KBM-7 (cell line): ENCODE measurements around the gene MRAS.
A peak's percentile ranks its signal among the peaks of the same experiment; 100 is the strongest.

Source experiments
- DNase-seq: peaks from one replicate; pipeline ENCODE4 v3.0.0-alpha.2; 2015
- in situ Hi-C: fragments of 300-500 bp; cut with MboI; formaldehyde crosslinking; loops from 2 replicates; pipeline ENCODE4 v1.14.3; 2020; ENCODE audit warnings: low sequenced_read_pairs, low pct_unique_long_range_greater_than_20kb, mixed read lengths

The MRAS gene

DNA sequence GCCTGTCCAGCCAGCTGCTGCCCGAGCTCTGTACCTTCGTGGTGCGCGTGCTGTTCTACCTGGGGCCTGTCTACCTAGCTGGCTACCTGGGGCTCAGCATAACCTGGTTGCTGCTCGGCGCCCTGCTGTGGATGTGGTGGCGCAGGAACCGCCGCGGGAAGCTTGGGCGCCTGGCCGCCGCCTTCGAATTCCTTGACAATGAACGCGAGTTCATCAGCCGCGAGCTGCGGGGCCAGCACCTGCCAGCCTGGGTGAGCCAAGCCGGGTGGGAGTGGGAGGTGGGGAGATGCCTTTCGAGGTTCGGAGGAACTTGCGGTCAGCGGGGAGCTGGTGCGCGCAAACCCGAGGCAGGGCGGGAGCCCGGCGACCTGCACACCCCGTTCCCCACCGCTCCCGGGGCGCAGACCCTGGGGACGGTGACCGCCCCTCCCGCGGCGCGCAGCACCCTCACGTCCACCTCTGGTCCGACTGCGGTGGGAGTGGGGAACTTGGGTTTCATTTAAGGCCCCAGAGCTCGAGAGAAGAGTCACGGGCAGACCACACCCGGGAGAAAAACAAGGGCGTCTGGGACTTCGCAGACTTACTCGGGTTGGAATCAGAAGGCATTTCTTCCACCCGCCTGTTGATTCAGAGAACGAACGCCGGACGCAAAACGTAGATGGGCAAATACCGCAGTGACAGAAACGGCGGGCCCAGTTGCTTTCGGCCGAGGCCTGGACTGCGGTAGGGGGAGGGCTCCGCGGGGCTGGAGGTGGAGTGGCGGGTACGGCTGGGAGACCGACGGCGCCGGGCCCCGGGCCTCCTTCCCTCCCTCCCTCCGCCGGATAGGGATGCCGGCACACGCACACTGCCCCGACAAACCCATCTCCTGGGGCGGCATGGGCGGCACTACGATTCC is 86.7 kb downstream of the MRAS start:
- no peak for DNase-seq
- in situ Hi-C loops, result no loop called here

DNA sequence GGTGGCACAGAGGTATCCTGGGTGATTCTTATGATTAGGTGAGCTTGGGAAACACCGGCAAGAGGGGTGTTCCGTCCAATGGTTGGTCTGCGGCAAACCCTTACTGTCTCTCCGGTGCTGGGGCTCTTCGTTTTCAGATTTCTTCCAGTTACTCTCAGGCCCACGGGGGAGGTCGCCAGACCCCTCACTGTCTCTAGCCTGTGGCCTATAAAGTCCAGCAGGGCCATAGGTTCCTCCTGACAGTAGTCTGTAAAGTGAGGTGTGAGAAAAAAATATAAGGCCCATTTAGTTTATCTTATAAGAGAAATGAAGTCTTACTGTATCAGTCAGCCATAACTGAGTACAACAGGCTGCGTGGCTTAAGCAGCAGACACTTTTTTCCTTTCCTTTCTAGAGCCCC is 87.5 kb downstream of the MRAS start:
- DNase-seq, result no peak
- in situ Hi-C loops, result no loop called here

DNA sequence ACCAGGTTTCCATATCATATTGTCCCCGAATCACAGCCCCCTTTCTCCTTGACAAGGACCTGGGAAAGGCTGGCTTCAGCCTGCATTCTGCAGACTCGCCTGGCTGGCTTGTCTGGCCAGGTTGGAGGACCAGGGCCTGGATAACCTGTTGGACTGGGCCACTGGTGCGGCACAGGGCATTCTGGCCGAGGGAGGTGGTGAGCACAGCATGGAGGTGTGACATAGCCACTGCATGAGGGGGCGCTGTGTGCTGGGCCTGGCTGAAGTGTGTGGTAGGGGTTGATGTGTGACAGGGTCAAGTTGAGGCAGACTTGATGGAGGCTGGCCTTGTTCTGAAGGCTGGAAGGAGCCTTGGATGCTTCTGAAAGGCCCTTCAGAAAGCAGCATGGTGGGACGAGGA is 88.9 kb downstream of the MRAS start:
- DNase-seq, result no peak
- in situ Hi-C loops, result no loop called here

DNA sequence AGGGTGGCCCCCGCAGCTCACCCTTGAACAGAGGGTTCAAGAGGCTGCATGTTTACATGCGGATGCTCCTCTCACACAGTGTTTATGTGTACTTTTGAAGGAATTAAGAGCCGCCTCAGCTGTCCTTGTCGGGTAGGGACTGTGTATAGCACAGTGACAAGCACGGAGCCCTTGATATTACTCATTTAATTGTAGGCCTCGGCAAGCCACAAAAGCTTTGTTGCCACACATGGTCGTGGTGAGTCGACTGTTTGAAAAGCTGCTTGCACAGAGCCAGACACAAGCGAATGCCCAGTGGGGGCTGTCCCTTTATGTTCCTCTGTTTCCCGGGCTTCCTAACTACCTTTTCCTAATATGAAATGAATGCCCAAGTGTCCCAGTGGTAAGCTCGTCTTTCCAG is 90.5 kb downstream of the MRAS start:
- no peak for DNase-seq
- in situ Hi-C loops, result no loop called here

DNA sequence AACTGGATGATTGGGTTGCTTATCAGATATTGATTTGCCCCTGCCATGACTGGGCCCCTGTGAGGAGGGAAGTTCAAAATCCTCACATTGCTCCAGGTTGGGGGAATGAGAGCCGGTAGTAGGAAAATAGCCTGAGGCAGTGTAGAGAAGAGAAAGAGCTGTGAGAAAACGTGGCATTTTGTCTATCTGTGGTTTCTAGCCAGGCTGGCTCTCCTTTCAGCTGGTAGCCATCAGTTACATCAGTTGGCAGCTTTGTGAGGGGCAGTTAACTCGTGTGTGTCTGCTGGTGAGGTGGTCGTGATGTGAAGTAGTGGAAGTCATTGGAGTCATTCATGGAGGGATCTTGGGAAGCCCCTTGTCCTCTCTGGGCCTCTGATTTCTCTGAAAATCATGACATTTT is 91.3 kb downstream of the MRAS start:
- in situ Hi-C loops, result no loop called here
- no peak for DNase-seq

DNA sequence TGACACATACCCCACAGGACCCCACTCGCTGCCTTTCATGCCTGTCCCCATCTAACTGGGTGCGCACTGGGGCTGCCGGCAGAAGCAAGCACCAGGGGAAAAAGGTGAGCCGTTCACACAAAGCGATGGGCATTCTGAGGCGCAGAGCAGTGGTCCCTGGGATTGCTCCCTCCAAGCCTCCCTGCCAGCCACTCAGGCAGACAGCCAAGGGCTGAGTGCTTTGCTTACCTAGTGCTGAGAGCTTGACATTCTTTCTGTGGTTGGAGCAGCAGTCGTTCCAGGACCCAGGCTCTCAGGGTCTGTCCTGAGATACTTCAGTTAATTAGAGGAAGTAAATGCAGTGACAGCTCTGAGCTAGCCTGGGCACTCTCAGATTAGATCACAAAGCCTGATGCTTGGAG is 91.7 kb downstream of the MRAS start:
- in situ Hi-C loops, result no loop called here
- DNase-seq, result peak; percentile 58

DNA sequence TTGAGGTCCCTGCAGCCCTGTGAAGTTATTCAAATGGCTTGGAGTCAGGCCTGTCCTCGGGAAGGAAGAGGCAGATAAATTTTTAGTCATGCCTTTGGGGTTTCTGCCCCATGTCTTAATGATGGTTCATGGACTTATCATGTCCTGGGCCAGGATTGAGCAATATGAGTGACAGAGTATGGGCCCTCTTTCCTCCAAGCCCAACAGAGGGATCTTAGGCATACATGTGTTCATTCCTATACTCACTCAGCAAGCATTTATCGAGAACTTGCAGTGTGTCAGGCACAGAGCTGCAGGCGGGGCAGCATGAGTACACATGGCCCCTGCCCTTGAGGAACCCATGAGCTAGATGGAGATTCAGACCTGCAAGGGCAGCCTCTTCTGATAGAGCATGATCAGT is 92.2 kb downstream of the MRAS start:
- no peak for DNase-seq
- in situ Hi-C loops, result no loop called here

DNA sequence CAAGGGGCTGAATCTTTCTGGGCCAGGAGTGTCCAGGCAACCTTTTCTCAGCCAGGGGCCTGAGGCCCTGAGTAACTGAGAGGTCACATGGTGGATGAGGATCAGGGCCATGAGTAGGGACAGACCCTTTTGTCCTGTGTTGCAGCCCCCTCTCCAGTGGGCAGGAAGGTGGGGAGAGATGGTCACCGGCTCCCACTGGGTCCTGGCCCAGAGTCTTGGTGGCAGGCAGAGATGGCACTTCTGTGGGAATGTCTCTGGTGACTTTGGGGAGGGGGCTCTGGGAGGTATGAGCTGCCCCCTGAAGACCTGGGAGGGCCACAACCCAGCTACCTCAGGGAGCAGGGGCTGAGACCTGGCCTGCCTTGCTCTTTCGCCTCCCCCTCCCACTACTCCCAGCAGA is 92.9 kb downstream of the MRAS start:
- DNase-seq, result no peak
- in situ Hi-C loops, result no loop called here

DNA sequence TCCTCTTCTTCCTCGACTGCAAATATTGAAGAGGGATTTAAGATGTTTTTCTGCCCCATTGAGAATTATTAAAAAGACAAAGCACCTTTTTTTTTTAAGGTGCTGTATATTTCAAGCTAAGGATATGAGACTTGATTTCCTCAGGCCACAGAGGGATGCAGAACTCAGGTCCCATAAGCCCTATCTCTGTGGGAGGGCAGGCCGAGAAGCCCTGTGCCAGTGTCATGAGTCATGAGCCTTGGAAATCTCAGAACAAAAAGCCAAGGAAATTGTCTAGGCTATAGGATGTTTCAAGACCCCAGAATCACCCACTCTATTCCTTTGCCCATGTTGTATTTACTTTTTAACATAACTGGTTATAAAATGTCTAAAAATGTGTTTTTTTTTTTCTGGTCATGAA is 93.4 kb downstream of the MRAS start:
- in situ Hi-C loops, result no loop called here
- no peak for DNase-seq

DNA sequence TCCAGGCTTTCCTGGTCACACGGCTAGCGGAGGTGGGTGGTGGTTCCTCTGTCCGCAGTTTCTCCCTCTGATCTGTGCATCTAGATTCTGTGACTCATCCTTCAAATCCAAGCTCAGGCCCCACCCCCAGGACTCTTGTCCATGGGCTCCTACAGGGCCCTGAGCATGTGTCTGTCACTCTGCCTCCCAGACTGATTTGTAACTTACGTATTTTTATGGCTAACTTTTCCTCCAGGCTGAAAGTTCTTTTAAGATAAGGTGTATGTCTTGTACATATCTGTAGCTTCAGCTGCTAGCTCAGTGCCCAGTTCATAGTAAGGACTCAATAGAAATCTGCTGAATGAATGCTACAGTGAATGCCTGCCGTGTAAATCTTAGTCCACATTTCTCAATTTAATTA is 94.1 kb downstream of the MRAS start:
- peak; percentile 16 for DNase-seq
- in situ Hi-C loops, result no loop called here

DNA sequence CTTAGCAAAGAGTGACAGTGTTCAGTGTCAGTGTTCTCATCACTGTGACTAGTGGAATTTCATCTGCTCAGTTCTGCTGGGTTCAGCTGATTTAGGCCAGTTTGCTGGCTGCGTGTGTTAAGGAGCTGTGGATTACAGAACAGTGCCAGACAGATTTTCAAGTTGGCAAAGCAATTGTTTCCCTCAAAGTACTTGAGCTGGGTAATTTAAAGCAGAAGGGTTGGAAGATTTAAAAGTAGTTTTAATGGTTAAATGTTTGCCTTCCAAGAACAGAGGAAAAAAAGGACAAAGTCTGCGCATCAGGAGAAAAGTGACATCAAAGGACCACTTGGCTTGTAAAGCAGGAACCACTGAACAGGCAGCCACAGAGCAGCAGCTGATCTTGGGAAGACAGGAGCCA is 94.7 kb downstream of the MRAS start:
- no peak for DNase-seq
- in situ Hi-C loops, result no loop called here

DNA sequence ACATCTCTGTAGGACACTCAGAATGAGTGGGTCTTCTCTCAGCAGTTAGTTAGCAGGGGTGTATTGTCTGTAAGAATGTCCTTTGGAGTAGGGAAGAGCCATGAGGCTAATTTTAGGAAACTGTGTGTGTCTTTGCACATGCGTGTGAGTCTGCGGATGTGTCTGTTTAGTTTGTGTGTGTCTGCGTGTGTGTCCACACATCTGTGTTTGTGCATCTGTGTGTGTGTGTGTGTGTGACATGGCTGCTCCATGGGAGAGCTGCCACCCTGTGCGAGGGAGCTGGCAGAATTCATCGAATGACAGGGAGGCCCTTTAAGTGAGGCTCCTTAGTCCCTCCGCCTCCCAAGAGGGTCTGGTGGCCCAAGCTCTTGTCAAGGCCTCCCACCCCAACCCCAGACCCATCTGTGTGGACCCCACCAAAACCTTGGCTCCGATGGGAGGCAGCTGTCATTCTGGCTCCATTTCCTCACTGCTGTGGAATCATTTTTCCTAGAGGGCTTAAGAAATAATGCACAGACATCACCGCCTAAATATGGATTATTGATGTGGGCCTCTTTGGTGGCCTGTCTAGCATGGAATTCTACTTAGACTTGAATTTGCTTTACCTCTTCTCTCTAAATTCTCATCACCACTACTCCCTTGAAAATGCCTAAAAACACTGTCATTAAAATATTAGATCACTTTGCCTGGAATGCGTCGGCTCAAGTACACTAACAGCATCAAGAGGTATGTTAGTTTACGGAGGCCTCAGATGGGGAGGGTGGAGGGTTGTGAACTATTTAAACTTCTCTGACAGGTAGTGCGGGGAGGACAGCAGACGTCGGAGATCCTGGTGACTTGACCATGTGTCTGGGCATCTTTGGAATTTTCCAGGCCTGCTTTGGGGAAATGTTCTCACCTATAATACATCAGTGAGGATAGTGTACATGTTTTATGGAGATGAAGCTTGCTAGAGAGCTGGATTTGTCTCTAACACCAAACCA is 95.4 kb downstream of the MRAS start:
- DNase-seq, result no peak
- in situ Hi-C loops, result no loop called here

DNA sequence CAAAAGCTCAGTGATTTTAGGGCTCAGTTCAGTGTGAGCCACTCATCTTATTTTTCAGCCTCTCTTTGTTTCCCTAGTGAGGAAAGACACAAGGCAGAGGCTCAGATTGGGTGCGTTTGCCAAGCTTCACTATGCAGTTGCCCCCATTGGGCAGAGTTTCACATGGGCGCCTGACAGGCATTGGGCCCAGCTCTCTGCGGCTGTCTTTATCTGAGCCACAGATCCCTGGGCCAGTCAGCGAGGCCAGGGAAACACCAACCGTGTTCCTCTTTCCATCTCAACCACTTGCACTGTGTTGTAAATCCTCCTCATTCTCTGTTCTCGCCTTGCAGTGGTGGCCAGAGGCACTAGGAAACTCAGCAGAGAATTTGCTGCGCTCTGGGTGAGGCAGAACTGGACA is 96.9 kb downstream of the MRAS start:
- in situ Hi-C loops, result no loop called here
- DNase-seq, result no peak

DNA sequence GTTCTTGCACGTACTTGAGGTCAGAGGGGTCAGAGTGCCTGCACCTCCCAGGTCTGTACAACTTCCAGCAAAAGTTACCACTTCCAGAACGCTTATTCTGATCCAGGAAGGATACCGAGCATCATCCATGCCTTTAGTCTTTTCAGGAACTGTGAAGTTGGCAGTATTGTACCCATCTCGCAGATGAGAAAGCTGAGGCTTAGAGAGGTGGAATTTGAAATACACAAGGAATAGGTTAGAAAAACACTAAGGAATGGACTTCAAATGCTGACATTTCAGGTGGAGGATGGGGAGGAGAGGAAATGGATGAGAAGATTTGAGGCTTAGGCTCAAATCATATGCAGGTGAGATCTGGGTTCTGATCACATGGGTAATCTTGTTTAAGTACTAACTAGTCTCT is 97.3 kb downstream of the MRAS start:
- DNase-seq, result no peak
- in situ Hi-C loops, result no loop called here

DNA sequence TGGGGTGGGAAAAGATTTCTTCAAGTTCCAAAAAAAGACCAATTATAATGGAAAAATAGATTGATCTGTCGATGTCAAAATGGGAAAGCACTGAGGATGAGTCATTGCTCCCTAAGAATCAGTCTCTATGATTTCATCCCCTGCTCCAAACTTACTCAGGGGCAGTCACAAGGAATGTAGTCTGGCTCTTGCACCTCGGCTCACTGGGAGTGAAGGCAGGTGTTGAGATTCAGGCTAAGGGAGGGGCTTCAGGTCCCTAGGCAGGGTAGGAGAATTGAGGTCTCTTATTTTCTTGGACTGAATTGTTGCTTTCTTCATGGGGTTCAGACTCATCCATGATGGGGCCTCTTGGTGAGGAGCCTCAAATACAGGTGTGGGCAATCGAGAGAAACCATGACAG is 100.3 kb downstream of the MRAS start:
- no peak for DNase-seq
- in situ Hi-C loops, result no loop called here

DNA sequence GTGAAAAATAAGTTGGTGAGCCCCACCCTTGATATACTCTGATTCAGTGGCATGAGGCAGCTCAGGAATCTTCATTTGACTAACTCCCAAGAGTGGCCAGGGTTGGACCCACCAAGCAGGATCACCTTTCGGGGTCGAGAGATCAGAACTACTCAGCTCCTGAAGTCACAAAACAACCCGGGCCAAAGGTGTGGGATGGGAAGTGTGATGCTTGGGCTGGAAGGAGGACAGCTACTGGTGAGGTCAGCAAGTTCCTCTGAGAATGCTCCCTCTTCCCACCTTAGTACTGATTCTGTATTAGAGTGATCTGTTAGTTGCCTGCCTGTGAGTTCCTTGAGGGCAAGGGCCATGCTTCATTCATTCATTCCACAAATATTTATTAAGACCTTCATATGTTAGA is 101.1 kb downstream of the MRAS start:
- DNase-seq, result no peak
- in situ Hi-C loops, result no loop called here

DNA sequence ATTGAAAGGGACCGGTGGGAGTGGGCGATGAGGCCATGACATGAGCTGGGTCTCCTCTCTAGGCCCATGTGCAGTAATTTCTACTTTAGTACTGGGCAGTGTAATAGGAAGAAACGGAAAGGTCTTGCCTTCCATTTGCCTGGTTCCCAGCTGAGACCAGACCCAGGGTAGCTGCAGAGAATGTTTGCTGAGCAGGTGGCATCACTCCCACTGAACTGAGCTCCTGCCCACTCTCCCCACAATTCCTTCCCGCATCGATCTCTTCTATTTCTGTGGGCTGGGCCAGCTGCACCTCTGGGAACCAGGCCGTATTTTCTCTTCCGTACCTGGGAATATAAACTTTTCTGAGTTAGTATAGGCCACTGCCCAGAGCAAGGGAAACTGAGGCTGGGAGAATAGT is 101.8 kb downstream of the MRAS start:
- in situ Hi-C loops, result loop anchor here (25.0 kb wide), 1 partner anchor 487 kb away; the partner anchor contains the start of genes FOXL2 and FOXL2NB
- no peak for DNase-seq

DNA sequence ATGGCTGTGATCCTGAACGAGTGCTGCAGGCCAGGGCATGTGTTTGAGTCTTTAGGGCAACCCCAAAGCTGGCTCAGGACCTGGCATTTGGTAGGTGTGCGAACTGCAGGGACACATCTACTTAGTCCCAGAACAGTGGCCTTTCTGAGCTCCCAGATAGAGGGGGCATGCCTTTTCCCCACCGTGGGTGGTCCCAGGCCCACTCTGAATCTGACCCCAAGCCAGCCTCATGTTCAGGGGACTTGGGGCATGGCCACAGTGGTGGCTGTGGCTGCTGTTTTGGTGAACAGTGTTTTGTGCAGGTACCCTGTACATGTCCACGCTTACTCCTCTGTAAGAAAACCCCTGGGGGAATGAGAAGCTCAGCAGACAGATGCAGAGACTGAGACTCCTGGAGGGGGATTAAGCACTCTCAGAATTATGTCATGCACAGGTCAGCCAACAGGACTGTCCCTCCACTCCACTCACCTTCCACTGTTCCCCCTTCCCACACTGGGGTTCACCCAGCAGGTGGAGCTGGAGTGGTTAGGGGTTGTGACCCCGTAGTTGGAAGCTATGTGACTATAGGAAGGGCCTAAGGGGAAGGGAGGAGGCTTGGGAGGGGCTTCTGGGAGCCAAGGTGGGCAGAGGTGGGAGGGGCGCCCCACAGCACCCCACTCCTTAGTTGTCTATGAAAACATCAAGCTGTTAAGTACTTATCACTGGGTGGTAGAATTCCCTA is 102.5 kb downstream of the MRAS start:
- in situ Hi-C loops, result loop anchor here (25.0 kb wide), 1 partner anchor 486 kb away; the partner anchor contains the start of genes FOXL2 and FOXL2NB
- DNase-seq, result no peak

DNA sequence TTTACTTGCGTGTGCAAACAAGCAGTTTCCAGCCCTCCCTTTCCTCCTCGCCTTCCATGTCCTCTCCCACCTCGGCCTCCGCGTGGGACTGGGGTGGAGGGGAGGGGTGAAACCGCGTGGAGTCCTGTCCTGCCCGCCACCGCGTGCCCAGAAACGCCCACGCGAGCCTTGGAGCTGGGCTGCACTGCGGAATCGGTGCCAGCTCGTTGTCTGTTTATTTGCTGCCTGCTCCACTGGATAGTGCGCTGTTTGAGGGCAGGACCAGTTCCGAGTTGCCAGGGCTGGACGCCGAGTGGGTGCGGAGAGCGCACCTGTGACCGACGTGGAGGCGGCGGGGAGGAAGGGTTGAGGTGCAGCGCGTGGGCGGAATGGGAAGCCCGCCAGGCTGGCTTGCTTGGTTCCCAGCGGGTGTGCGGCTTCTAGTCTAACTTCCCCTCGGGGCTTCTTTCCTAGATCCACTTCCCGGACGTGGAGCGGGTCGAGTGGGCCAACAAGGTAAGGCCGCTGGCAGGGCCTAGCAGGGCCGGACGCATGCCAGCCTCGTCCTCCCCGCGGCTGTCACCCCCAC is 103.3 kb downstream of the MRAS start:
- in situ Hi-C loops, result loop anchor here (25.0 kb wide), 1 partner anchor 486 kb away; the partner anchor contains the start of genes FOXL2 and FOXL2NB
- no peak for DNase-seq
